Central memory CD4-positive, alpha-beta T cell (primary cell): ENCODE measurements around the gene LDLRAD4.
A peak's percentile ranks its signal among the peaks of the same experiment; 100 is the strongest.

Experiments used
- DNase-seq: peaks from one replicate; pipeline ENCODE4 v3.0.0; 2022

Gene LDLRAD4

DNA sequence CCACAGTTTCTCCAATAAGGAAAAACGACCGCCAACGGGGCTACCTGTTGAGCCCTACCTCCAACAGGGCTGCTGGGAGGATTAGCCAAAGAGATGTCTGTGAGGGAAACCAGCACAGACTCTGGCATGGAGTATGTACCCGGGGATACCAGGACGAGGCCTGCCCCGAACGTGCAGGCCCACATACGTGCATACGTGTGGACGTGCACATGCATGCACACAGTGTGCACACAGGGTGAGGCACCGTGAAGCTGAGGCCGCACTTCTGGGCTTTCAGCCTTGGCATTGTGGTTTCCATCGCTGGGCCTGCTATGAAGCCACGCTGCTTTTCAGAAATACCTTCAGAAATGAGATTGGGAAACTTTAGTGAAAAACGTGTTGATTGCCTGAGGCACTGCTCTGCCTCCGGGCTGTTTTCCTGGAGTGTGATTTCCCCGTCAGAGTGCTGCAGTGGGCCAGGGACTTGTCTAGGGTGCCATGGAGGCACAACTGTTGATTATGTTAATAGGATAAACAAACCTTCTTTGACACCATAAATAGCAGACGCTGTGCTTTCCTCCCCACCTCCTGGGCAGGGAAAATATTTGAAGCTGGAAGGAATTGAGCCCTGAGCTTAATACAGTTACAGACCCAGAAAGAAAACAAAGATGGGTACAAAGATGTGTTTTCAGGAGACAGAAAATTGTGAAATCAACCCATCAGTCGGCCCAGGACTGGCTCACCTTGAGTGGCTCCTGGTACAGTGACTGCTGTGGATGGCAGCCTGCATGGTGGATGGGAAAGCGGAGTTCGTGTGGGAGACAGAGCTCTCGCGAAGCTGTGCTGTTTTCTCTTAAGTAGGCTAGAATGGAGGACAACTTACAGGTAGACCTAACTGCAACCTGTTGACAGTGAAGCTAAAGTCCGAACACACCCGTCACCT lies 325.5 kb downstream of the LDLRAD4 start:
- DNase-seq, result no peak

DNA sequence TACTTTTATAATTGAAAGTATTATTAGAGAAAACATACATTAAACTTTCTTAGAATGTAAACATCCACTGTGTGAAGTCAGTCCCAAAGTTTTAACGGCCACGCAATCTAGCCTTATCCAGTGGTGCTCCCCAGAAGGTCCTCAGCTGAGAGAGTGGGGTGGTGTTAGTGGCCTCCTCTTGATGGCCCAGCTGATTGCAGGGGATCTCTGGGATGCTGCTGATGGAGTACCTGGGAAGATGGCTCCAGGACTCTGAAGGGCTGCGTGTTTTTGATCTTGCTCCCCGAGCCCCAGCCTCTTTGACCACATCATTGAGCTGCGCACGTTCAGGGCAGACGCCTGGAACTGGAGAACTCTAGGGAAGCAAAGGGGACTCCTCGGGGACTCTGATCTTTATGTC lies 326.4 kb downstream of the LDLRAD4 start:
- DNase-seq, result no peak

DNA sequence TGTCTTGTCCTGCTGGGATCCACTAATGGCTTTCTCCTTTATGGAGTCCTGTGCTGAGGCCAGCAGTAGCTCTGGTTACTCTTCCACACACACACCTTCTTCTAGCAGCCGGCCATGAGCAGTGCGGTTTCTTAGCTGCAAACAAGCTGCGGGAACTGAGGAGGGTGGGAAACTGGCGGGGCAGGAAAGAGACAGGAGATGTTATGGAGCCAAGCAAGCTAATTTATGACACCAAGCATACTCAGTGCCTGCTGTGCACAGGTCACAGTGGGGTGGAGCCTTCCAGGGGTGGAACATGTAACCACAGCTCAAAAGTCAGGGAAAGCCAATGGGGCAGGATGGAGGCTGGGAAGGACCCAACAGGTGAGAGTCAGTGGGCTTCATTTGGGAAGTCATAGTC lies 327.0 kb downstream of the LDLRAD4 start:
- no peak for DNase-seq

DNA sequence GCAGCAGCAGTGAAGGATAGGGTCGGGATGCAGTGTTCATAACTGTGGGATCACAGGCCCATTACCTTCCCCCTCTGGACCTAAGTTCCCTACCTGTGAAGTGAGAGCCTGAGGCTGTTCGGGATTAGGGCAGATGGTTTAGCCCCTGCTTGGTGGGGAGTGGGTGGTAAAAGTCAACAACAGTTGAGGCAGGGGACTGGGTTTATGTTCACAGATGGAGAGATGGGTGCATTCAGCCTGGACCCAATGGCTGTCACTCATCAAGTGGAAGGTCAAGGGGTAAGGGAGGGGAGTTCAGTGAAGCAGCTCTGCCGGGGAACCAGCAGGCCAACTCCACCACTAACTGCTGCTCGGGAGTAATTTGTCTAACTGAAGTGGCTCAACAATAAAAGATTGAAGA lies 327.4 kb downstream of the LDLRAD4 start:
- no peak for DNase-seq

DNA sequence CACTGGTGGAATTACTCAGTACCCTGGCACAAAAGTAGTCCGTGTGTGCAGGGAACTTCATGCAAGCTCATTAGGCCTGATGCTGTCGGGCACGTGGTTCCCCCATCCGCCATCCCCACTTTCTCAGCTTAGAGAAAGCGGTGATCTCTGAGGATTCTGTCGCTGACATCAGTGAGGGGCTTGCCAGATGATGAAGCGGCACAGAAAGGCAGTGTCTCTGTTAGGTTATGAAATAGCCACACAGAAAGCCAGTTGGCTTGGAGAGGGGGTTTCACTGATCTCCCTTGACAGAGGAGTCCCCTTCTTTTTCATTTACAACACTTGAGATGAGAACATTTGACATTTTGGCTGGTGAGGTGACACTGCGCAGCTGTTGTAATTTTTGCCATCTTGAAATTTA lies 328.1 kb downstream of the LDLRAD4 start:
- DNase-seq, result no peak

DNA sequence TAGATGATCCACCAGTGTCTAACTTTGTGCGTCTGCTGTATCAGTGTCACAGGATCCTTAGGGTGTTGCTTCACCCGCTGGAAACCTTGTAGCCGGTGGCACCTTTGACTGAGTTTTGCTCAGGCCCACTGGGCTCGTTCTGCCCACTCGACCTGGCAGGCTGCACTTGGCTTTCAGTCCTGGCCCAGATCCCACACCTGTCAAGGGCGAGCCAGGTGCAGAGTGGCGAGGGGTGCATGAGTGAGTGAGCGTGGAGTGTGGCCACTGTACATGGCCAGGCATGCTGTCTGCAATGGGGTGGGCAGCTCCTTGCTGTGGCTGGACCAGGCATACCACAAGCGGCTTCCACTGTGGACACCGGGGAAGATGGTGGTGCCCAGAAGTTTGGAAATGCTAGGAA lies 328.8 kb downstream of the LDLRAD4 start:
- DNase-seq, result no peak

DNA sequence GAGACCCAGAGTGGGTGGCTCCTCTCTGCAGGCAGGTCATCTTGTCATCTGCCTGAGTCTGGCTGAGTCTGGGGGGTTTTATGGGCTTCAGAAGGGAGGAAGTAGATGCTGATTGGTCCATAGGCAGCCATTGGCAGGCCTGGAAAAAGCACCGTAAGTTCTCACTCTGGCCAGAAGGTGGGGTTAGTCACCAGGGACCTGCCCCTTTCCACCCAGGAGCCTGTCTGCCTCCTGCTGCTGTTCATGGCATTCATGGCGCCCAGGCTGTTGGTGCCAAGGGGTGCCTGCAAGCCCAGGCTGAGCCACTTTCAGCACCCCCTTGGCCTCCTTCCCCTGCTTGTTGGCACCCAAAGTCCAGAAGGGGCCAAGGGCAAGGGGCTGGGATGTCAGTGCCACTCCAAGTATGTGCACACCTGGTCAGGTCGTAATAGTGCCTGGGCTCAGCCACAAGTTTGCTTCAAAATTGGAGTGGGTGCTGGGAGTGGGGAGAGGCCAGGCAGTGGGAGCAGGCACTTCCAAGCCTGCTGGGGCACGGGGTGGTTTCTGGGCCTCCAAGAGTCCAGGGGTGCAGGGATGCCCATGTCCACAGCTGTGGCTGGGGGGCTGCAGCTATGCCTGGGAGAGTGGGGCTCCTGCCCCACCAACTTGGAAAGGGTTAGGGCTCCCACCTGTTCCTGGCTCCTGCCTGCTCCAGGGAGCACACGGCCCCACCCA lies 329.7 kb downstream of the LDLRAD4 start:
- no peak for DNase-seq

DNA sequence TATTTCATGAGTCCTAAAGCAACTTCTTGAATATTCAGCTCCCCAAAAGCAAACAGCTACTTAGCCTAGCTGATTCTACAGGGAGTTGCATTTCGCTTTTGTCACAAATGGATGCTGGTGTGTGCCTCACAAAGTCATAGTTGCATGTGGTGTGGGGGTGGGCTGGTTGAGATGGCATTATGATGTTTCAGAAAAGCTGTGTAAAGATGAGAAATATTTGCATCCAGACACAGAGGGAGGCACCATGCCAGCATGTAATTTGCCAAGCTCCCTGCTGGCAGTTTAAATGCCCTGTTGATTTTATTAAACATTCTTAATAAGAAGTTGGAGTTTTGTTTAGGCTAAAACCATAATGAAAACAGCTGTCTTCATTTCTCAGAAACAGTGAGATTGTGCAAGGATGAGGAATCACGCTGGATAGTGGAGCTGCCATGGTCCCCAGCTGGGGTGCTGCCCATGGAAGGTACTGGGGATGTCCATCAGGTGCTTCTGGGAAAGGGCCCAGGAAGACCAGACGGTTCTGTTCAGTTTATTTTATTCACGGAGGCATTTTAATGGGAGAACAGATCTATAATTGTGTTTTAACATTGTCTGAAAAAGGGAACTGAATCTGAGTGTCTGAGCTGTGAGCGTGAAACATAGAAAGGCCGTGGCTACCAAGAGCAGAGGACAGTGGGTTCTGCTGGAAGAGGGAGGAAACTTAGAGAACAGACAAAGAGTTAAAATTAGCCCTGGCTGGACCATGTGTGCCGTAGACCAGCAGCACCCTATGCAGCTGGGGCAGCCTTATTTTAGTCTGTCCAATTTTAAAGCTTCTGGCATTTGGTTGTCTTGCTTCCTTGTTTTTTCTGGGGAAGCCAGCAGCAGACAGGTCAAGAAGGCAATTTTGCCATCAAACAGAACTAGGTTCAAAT lies 330.7 kb downstream of the LDLRAD4 start:
- DNase-seq, result no peak

DNA sequence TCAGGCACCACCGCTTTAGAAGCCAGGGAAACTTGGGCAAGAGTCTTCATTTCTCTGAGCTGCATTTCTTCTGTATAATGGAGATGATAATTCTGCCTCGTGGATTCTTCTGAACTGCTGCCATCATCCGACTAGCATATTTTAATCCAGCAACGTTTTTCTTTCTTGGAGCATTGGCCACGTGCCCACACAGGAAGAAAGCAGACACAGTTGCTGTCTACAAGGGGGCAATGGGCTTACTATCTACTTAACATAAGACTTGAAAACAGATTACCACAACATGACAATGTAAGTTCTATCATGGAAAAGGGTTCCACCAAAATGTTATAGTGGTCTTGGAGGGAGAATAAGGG lies 331.3 kb downstream of the LDLRAD4 start:
- no peak for DNase-seq

DNA sequence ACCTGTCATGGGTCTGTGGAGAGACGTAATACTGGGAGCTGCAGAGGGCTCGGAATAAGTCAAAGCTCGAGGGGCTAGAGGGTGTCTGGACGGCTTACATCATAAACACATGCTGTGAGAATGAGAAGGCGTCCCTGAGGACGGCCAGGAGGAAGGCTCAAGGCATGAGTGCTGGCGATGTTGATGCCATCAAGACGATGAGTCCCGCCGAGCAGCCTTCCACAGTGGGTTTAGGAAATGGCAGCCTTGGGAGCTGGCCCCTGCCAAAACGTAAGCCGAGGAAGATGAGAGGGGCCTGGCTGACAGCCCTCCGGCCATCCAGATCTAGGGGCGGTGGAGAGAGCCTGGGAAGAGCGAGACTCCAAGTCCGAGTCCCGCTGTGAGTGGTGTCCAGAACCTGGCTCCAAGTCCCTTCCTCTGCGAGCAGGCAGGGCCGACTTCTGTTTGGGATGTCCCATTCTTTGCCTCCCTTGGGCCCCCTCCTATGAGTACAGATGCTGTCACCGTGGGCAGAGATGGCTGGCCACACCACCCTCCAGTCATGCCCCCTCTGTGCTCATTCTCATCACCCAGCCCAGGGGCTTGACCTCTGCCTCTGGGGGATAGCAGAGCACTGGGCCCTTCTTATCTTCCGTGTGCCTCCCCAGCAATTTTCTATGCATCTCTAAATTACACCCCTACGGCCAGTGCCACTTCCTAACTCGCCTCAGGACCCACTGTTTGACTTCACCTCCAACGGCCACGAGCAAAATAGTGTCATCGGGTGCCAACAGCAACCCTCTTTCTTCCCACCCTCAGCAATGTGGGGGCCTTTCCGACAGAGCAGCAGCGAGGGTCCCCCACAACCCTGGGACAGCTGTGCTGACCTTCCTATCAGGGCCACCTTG lies 332.1 kb downstream of the LDLRAD4 start:
- DNase-seq, result no peak

DNA sequence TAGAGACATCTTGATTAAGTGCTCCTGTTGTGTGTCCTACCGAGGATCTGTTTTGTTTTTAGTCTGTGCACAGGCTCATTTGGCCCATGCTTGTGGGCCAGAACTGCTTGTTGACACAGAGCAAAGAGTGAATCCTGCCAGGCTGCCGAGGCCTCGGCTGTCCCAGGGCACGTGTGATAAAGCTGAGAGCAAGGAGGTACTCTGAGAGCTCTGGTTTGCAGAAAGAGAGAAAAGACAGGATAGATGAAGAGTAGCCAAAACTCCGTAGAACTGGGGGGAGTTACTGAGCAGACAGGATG lies 332.7 kb downstream of the LDLRAD4 start:
- DNase-seq, result no peak

DNA sequence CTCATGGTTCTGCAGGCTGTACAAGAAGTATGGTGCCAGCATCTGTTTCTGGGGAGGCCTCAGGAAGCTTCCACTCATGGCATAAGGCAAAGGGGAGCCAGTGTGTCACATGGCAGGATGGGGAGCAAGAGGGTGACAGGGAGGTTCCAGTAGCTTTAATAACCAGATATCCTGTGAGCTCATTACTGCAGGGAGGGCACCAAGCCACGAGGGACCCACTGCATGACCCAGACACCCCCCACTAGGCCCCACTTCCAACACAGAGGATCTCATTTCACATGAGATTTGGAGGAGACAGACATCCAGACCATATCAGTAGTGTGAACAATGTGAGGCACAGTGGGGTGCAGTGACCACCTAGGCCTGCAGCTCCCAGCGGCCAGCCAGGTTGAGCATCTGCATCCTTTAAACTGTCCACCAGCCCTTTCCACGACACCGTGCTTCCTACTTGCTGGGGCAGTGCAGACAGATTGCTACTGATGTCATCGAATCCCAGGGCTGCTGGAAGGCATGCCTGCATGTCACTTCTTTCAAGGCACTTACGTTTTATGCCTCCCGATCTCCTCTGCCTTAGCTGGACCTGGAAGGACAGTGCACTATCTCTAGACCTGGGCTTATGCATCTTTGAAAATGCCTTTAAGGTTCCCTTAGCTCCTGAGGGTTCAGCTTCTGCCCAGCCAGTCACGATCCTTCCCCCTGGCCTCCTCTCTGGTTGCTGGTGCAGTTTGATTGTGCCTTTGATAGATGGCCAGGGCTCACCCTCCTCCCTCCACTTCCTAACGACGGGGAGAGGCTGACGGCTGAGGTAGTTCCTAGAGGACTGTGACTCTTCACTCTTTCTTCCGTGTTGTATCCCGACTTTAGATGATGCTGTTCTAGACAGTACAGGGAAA lies 333.5 kb downstream of the LDLRAD4 start:
- no peak for DNase-seq

DNA sequence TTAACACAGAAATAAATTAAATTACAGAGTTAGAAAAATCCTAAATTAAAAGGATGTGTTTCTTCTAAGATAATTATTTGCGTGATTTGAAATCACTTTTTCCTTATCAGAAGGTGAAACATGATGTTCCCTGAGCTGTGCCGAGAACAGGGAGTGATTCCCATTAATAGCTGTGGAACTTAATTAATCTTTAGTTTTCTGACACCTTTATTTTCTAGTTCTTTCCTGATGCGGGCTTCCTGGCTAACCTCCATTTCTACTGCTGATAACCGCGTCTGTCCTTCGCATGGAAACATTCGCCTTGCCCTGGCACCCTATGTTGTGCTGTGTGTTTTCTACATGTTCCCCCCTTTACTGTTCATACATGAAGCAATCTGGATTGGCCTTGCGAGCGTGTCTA lies 334.9 kb downstream of the LDLRAD4 start:
- DNase-seq, result no peak

DNA sequence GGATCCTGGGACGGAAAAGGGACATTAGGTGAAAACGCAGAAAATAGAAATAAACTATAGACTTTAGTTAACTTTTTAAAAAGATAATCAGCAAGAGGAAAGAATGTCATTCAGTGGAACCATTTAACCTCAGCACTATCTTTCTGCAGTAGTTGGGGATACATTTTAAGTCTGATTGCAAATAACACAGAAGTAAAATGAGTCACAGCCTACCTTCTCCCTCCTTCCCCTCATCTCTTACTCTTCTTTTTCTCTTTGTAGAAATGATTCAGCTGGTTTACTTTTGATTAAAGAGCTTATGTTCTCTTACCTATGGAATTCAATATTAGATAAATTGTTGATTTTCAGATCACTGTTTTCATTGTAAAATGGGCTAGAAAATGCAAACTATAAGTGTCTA lies 336.6 kb downstream of the LDLRAD4 start:
- no peak for DNase-seq

DNA sequence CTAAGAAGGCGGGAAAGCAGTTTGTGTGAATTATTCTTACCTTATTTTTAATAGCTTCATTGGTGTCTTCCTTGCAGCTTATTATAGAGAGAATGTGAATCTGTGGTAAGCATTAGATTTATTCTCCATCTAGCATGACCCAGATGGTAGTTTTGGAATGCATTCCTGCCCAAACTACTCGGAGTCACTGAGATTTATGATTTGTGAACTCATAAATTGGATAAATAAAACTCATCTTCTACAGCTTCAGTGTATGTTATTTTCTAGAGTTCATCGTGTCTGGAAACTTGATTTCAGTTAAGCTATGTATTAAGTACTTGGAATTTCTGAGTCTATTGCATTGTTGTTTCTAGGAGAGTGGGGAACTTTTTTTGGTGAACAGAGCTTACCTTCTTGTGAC lies 337.3 kb downstream of the LDLRAD4 start:
- DNase-seq, result no peak

DNA sequence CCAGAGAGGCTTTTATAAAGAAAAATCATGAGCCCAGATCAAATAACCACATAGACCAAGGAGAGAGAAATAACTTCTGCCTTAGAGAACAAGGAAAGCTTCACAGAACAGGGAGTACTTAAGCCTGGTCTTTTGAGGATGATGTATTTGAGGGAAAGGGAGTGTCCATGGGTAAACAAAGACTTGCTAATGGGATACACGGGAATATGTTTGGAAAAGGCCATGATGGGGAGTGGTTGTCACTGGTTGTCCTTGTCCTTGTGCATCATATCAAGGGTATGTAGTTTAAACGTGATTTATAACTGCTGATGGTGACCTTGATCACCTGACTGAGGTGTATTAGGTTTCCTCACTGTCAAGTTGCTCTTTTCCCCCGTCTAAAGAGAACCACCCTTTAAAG lies 337.9 kb downstream of the LDLRAD4 start:
- no peak for DNase-seq

DNA sequence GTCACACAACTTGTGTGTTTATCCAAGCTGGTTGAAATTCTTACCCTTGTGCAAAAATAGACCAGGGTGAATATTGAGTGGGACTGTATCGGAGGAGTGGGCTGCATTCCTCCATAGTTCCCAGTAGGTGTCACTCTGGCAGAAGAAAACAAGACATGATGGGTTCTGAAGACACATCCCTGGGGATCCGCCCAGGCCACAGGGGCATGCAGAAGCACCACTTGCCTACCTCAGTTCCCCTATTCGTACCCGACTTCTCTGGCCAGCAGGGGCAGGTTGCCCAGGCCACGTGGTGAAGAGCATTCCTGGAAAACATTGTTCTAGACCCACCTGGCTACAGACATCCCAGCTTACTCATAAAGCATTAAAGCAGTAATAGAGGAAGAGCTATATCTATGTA lies 339.6 kb downstream of the LDLRAD4 start:
- DNase-seq, result no peak

DNA sequence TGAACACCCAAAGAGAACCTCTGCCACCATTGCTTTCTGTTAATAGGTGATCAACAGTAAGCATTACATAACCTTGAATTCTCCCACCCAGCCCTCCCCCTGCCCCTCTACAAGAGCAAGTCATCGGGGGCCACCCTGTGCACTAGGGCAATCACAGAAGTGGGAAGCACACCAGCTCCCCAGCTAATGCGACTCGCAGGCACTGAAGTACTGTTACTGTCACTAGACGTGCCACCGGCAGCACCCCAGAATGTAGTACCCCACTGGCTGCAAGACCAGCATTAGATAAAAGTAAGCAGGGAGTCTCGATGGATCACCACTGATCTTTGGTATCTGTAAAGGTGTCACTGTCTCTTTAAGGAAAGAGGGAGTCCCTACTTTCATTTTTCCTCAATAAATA lies 340.2 kb downstream of the LDLRAD4 start:
- DNase-seq, result no peak

DNA sequence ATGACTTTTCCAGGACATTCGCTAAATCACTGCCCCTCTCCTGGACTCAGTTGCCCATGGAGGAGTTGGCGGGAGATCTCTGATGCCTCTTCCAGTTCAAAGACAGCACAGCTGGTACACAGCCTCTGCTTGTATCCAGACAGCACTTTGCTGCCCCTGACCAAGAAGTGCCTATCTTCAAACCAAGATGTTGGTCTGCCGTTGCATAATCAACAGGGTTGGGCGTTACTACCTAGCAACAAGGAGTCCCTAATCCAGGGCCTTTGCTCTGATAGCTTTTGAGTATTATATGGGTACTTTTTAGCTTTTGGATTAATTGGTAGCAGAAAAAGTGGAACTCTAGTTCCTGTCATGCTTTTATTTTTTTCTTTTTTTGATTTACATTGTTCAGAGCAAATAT lies 341.2 kb downstream of the LDLRAD4 start:
- DNase-seq, result no peak

DNA sequence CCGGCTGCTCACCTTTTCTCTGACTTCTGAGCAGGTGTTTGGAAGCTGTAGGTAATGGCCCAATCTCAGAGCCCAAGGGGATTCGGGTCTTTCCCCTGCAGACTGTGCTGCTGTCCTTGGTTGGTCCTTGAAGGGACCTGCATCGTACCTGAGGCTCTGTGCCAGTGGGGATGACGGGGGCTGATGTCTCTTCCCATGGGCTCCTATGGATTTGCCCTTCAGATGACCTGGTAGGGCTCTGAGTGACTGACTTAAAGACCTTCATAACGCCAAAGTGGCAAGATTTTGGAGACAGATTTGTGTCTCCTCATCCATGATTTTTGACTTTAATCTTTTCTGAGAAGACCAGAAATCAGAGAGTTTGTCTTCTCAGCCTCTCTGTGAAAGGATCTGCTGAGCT lies 341.7 kb downstream of the LDLRAD4 start:
- DNase-seq, result no peak

DNA sequence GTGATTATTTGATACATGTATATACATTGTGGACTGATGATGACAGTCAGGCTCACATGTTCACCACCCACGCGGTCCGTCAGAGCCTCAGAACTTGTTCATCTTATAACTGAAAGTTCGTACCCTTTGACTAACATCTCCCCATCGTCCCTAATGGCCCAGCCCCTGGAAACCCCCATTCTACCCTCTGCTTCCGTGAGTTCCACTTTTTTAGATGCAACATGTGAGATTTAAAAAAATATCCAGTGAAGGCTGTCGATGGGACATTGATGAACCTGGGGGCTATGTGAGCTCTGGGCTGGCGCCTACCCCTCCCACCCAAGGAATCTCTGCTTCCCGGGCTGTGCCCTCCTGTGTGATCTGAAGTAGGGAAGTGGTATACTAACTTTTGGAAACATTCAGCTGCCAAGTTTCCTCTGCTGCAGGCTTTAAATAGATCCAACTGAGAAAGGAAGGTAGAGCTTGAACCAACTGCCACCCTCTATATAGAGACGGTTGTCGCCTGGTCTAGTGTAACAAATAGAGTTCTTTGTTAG lies 344.0 kb downstream of the LDLRAD4 start:
- DNase-seq, result peak; percentile 14
